ENCODE data around the gene DCC.

Gene DCC

DNA sequence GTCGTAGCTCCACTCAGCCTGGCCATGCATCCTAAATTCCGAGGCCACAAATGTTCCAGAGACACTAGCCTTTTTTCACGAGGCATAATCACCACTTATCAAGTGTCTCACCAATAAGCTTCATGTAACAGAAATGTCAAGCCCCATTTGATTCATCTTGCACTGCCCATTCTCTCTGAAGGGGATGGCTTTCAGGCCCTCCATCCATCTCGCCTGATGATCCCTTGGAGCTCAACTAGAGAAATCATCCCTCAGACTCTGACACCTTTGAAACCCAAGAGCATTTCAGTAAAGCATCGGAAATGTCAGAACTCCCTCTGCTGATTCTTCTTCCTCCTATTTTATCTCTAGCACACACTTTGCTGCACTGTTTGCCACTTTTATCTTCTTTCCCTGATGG is 91.7 kb downstream of the DCC start:
- no peak for DNase-seq

DNA sequence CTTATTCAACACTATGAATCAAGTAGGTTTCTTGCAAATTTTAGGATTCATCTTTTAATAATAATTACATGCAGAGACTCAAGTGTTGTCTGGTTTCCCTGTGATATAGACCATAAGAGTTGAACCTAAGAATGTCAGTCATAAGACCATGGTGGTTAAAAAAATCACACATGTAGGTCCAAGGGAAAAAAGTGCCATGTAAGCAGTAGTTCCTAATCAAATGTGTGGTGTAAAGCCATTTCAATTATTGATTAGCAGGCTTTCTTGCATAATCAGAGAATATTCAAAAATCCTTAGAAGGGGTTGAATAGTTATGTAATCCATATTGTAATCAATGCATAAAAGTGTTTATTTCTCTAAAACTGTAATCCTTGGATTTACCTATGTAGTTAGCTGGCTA is 93.8 kb downstream of the DCC start:
- DNase-seq: no peak

DNA sequence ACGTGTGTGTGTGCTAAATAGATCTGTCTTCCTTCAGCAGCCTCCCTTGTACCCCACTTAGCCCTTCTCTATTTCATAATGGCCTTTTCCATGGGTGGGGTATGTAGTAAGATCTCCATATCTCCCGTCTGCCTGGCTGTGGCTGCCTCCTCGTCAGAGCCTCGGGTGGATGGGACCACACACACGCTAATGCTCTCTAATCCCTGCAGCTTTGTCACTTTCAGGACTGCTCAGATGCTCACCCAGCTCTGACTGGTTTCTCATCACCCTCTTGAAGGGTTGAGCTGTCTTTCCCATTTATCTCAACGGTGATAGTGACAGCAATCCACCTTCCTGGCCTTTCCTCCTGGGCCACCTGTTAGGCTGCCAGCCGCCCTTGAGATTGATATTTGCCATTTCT is 95.3 kb downstream of the DCC start:
- DNase-seq: no peak

DNA sequence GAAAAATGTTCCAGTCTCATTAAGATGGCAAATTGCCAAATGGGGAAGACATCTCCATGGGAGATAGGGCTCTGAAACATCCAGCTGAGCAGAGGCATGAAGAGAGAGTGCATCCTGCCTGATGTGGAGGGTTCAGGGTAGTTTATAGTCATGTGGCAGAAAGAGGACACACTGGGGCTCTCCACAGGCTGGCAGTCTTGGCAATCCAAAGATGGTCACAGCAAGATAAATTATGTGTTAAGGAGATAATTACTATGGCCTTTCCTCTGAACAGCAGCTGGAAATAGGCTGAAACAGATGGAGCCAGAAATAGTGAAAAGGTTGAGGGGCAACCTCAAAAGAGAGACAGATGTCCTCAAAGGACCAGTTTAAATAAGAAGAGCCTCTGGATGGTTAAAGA is 97.2 kb downstream of the DCC start:
- DNase-seq: no peak

DNA sequence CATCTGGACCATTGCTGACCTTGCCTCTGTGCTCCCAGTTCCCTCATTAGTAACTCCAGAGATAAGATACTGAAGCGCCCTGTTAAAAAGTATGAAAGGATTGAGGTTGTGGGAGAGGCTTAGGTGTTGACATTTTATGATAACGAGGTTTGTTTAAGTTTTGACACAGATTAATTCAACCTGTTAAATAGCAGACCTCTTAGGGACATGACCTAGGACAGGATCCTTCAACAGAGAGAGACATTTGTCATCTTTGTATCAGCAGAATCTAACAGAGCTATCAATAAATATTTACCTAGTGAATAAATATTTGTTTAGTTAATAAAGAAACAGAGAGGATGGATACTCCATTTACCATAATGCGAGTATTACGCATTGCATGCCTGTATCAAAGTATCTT is 99.5 kb downstream of the DCC start:
- no peak for DNase-seq

DNA sequence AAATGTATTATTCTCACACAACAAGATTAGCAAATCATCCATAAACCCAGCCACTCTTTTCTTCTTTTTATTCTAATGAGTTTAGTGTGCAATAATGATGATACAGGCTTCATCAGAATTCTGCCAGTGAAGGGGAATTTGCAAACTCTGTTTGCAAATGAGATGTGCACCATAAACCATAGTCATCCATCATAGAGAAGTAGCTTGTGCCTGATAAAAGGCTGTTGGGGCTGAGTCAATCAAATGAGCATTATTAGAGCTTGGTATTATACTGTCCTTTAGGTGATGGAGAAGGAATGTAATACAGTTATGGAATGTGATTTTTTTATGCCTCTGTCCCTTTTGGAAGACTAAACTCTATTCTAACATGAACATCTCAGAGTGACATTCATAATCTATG is 101.8 kb downstream of the DCC start:
- no peak for DNase-seq

DNA sequence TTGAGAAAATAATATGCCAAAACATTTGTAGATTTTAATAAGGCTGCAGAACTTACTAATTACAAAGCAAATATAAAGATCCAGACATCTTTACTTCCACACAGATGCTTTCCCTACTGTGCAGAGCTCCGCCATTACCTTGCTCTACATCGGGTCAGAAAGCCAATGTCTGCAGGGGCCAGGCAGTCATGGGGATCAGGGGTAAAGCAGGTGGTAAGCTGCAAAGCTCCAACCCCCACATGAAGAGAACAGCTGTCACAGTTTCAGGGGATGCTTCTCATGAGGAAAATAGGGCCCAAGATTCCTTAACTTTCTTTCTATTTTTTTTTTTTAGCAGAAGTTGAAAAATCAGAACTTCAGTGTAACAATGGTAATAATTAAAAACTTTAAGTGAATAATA is 102.7 kb downstream of the DCC start:
- no peak for DNase-seq

DNA sequence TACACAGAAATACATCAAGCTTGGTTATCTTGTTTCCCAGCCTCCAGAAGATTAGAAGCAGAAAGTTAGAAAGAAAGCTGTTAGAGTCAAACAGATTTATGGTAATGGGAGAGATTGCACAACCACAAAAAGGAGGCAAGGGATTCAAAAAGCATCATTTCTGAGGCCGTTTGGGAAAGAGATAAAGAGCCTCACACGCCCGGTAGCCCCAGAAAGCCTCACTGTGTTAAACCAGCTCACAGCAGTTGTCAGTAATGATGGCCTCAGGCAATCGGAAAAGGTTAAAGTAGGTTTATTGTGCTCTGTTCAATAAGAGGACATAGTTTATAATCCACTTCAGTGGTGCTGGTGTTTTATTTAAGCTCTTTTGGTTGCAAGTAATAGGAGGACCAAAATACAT is 111.3 kb downstream of the DCC start:
- no peak for DNase-seq

DNA sequence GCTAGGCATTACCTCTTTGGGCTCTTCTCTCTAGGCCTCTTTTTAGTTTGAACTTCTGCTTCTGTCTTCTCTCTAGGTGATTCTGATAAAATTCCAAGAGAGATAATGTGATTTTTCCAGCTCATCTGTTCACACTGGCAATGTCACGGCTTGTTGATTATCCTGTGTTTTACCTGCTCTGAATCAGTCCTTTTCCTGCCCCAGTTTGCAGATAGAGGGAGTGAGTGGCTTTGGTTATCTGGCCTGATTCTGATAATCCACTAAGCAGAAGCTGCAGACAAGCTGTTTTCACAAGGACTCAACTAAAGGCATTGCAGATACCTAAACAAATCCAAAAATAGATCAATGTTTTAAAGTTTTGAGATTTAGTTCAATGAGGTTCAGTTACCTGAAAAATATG is 111.9 kb downstream of the DCC start:
- no peak for DNase-seq

DNA sequence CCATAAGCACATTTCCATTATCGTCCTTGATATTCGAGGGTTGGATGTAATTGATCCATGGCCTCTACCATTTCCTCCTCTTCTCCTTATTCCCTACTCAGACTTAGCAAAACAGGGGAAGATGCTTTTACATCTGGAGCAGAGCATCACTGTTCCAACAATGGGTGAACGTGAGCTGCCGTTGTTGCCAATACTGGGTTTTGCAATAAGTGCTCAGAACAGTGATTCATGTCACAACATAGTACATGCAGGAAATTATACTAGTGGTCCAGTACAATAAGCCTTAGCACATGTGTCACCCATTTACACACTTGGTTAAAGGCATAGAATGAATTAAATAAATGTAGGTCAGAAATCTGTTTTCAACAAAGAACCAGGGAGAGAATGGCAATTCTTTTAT is 112.4 kb downstream of the DCC start:
- DNase-seq: no peak

DNA sequence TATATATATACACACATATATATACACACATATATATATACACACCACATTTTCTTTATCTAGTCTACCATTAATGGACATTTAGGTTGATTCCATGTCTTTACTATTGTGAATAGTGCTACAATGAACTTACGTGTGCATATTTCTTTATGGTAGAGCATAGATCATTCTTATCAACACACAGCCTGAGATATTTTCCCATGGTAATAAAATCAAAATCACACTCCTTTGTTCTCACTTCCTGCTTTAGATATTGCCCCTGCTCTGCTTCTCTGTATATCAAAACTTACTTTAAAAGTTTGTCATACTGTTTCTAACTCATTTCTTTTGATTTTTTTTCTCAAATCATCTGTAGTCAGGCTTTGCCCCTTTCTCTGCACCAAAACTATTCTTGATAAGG is 119.9 kb downstream of the DCC start:
- no peak for DNase-seq

DNA sequence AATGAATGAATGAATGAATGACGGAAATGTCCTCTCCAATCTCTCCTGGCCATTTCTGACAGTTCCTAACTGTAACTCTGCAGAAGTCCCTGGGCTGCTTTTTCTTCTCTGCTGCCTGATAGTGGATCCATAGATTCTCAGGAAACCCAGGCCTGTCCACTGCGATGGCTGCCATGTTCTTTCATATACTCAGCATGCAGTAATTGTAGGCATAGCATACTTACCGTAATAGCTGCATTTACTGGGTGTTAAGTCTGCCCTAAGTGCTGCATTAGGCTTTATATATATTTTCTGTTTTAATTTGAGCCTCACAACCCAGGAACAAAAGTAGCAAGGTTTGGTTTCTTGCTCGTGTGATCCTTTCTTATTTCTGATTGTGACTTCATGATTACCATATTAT is 122.9 kb downstream of the DCC start:
- no peak for DNase-seq

DNA sequence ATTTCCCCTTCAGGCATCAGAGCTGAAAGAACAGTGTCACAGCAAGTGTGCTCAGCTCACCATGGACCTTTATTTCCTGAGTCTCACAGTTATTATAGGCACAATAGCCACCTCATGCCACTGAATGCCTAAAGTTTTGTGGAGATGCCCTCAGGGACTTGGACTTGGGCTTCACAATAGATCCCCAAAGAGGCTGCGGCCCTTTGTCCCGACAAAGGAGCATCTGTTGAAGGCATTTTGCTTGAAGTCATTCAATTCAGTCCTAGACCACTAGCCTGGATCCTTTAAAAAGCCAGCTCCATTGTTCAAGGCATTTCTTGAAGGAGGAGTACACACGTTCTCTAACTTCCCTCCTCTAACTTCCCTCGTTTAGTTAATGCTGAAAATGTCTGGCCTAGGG is 125.4 kb downstream of the DCC start:
- no peak for DNase-seq

DNA sequence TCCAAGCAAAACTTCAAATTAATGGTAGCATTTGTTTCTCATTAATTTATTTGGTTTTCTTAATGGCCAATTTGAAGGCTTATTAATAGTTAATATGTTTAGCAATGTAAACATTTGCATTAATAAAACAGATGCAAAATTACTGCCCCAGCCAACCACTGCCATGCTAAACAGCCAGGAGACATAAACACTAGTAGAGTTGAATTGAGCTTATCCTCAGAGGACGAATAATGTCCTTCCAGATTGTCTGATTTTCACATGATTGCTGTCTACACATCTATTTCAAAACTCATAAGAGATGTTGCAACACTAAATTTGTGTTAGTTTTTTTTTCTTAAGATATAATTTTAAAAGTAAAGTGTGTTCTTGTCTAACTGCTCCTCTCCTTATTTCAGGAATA is 128.5 kb downstream of the DCC start:
- no peak for DNase-seq

DNA sequence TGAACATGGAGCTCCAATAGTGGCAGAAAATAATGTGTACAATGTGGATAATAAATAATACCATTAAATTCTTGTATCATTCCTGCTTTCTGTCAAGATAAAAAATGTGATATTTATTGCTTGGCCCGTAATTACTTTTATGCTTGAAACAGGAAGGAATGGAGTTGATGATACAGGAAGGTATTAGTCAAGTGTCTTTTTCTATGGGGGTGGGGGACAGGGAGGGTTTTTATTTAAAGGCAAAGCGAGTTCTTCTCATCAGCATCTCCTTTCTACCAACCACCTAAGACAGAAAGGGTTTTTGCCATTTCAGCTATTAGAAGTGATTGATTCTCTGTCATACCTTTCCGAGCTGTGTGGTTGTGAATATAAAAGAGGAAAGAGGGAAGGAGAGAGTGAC is 135.3 kb downstream of the DCC start:
- DNase-seq: no peak

DNA sequence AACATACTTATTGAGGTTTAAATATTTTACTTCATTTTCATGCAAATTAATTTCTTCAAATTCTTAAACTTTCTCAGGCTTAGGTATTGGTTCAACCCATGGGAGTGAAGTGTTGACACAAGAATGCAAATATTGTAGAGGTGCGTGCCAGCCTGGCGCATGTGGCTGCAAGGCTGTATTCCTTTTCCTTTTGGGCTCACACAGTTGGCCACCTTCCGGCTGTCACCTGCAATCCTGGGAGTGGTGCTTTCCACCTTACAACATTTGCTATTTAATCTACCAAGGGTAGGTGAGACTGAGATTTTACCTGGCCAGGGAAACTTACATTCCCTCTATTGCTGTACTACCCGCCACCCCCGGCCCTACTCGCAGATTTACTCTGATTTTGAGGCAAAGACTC is 141.1 kb downstream of the DCC start:
- DNase-seq: no peak

DNA sequence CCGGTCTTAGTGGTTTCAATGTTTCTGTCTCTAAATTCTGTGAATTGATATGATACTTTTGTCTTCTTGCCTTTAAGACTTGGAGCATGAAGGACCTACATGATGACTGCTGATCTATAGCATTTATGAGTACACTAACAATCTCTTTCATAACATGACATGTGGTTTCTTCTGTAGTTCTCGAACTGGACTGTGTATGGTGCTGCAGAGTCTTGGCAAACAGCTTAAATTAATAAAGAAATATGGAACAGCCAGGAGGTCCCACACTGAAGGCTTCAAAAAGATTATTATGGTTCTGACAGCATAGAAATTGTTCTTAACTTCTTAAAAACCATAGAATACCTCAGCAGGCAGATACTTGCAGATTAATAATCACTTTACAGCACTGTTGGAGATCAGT is 145.0 kb downstream of the DCC start:
- DNase-seq: no peak

DNA sequence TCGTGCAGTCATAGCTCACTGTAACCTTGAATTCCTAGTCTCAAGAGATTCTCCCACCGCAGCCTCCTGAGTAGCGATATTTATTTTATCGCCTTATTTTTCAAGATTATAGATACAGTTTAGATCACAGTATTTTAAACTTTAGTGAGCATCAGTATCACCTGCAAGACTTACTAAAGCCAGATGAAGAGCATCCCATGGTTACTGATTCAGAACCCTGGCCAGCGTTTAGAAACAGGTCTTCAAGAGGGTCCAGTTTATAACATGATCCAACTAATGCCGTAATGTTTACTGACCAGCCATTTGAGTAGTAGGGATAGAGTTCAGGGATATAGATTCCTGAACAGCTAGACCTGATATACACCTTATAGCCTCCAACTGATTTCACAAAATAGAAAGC is 146.1 kb downstream of the DCC start:
- DNase-seq: no peak

DNA sequence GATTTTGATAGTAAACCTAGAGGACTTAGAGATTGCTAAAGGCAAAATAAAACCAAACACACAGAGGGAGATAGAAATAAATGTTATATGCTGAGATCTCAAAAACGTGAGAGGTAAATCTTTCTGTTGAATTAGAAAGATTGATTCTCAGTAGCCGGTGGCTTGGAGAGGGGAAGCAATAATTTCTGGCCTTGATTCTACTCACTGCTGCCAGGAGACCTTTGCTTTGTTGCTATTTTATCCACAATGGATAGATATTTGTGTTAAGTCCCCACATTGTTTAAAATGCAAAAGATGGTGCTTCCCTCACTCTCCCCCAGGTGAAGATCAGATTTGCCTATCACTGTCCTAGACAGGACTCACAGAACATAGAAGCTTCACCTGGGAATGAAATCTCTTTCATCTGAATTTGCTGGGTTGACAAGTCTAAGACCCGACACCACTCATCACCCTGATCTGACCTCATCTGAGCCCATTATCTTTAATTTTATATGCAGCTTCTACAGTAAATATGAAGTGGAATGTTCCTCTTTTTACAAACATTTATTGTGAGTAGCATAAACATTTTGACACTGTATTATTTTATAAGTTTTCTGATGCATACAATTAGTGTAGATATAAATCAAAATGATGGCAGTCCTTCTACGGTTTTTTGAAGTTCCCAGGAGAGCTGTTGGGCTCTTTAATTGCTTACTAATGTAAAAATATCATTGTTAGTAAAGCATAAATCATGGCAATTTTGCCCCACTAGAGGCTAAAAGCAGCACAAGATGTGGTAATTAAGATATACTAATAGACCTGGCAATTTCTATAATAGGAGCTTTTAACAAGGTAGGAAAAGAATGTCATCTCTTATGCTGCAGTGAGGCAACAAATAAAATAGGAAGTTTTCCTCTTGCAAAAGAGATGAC is 149.7 kb downstream of the DCC start:
- DNase-seq: no peak

DNA sequence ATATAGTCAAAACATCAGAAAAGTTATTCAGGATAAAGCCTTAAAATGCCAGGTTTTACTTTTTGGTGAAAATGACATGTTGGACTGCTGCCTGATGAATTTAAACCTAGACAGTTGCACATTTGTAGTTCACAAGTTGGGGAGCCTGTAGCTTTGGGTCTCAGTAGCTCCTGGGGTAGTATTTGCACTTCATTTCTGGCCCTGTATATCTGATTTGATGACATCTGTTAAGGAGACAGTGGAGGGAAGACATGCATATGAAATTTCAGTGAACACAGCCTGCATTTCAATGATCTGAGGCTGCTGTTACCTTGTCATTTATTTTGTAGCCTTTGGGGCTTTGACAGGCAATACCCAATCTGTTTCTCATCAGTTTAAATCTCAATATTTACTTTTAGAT is 156.4 kb downstream of the DCC start:
- DNase-seq: no peak

DNA sequence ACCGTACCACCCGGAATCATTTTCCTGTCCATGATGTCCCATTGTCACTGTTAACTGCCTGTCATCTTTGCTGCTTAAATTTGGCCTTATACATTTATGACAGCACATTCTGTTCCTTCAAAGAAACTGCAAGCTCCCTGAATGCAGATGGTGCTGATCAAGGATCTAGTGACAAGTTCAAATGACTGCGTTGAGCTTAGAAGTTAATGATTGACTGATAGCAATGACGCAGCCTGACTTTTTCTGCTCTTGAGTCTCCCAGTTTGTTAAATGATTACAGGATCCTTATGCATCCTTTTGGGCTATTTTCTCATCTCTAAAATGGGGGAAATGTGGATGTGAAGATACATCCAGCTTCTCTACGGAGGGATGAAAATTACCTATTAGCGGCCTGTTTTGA is 159.0 kb downstream of the DCC start:
- DNase-seq: no peak

DNA sequence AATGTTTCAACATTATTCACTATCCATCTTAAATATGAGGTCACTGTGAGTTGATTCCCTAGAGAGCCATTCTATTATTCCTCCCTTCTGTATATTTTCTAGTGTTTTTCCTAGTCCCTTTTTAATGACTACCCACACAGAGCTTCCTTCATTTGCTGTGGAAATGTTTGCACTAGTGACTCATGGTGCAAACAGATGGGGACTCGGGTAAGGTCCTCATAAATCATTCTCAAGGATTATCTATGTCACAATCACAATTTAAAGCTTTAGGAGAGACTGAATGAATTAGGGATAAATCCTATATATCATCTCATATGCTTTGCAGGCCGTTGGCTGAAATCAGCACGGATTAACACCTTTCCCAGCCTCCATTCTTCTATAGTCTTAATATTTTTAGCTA is 159.6 kb downstream of the DCC start:
- no peak for DNase-seq

DNA sequence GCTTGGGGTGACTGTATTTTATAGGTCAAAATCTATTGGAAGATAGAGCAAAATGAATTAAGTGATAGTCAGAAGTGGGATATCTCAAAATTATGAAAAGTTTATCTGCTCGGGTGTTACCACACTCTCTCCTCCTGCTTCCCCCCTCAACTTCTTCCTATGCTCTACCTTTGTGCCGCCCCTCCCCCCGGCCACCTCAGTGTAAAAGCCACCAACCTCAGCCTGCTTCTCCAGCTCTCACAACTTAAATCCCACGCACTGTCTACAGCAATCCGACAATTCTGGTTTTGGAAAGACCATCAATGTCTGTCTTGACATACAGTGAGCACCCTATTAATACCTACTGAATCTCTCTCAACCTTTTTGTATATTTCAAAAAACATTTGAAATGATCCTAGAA is 164.6 kb downstream of the DCC start:
- no peak for DNase-seq

DNA sequence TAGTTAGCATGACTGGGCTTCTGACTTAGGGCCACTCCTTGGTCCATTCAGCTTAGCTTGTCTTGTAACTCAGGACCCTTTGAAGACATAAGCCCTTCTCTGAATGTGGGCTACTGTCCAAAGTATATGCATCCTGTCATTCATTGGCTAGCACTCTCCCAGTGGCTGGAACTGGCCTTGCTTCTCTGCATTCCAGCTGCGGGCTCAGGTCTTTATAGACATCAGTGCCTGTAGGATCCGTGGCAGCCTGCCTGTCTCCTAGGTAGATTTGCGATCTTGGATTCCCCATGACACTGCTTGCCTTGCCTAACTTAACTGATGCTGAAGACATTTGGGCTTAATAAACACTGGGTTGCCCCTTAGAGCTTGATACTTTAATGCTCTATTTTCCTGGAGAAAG is 170.1 kb downstream of the DCC start:
- no peak for DNase-seq

DNA sequence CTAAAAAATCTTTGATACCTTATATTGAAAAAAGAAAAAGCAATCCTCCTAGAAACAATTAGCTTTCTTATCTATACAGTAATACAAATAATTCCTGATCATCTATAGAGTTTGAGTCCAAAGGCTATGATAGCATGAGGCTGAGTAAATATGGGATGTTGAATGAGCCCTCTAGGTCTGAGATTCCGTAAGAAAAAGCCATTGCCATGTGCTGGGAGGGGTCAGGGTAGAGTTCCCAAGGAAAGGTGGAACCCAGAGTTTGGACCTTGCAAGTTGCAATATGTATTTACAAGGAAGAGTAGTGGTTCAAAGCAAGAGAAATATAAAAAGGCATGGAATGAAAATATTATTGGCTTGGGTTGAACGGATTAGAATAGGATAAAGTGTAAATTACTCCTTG is 178.1 kb downstream of the DCC start:
- DNase-seq: no peak

Measured in cortex of kidney (tissue), 1 donor.